Skin epidermis (tissue), 12 donors: ENCODE data around the gene FHIP1A.

ENCODE experiments used
- H3K27ac ChIP-seq, 21 experiments: fragments of 200-600 bp; sonication (generic) in 11 of 21; one replicate each; pipeline ENCODE4 v1.5.0; 2020; ENCODE audit warnings: mild to moderate bottlenecking in 3 of 21, inconsistent platforms in 2 of 21, moderate library complexity in 2 of 21
- H3K4me3 ChIP-seq, 7 experiments: fragments of 200-600 bp; sonication (generic) in 2 of 7; one replicate each; pipeline ENCODE4 v1.5.0; 2020; ENCODE audit warnings: inconsistent platforms in 2 of 7, mild to moderate bottlenecking in 2 of 7, moderate library complexity in 1 of 7

FHIP1A gene

DNA sequence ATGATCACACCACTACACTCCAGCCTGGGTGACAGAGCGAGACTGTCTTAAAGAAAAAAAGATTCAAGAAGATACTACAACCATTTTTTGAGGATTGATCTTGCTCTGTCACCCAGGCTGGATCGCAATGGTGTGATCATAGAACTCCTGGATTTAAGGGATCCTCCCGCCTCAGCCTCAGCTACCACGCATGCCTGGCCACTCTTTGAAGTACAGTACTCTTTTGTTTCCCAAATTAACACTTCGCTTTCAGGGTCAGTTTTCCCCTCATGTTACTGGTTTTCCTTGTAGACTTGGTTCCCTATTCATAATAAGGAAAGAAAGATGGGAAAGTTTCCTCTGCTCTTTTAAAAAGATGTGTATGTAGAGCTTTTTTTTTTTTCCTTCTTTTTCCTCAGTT lies 34.3 kb downstream of the FHIP1A start:
- no peak overlapping the region for H3K27ac ChIP-seq
- no peak overlapping the region for H3K4me3 ChIP-seq

DNA sequence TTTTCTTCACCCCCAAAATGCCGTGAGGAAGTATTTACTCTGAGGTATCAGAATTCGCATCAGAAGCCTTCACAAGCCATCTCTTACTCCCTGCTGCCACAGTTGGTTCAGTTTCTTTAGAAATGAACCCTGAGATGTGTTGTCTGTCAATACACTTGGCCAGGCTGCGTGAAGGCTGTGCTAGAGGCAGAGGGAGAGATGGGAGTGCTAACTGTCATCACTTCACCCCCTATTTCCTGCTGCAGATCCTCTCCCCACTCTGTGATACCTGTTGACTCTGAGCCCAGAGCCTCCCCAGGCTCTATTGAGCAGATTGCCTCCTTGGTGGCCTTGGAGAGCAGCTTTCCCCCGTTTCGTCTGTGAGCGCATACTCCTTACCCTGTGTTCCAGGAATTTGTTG lies 34.8 kb downstream of the FHIP1A start:
- Histone ChIP-seq H3K4me3 (no peak overlapping the region), H3K27ac (no peak overlapping the region)

DNA sequence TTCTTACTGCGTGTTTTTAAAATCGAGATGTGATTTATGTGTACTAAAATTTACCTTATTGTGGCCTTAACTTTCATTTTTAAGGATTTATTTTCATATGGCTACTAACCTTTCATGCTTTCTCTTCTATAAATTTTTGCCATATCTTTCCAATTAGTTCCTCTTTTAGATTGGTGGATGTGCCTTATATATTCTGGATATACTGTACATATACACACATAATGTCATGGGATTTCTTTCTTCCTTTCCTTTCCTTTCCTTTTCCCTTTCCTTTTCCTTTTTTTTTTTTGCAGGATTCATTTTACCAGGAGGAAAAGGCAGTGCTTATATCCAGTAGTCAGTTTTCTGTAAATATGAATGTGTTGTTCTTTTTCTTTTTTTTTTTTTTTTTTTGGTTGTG lies 37.2 kb downstream of the FHIP1A start:
- H3K4me3 ChIP-seq = no peak overlapping the region
- no peak overlapping the region for H3K27ac ChIP-seq

DNA sequence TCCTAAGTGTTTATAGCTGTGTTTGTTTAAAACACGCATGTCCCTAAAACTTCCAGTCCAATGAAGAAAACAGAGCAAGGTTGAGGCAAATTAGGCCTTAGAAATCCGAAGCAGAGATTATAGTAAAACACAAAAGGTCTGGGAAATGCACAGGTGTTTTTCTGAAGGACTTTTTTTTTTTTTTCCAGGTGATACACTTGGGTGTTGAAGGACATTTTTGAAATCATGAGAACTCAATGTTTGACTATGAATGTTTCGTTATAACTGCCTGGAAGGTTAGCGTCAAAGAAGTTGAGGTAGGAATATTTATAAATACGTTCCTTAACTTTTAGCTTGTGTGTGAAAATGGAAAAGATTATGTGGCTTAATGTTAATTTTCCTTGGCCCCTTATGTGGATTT lies 45.5 kb downstream of the FHIP1A start:
- Histone ChIP-seq H3K27ac (no peak overlapping the region), H3K4me3 (no peak overlapping the region)

GRCh38 chr4:151455212-151455611 lies 46.2 kb downstream of the FHIP1A start:
- Histone ChIP-seq H3K27ac (no peak overlapping the region), H3K4me3 (no peak overlapping the region)

DNA sequence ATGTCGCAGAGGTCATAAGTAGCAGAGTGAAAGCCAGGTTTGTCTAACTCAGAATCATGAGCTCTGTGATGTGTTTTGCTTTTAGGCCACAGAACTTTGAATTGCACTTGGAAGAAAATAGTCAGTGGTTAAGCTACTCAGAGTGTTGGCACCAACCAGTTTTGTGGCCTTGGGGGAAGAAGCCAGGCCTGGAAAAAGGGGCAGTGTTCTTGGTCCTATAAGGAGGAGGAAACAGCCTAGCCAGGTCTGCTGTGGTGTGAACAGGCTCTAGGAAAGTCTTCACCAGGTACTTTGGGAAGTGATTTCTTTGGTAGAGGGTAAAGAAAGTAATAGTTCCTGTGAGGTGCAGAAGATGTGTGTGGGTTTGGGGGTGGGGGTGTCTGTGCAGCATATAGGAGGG lies 49.2 kb downstream of the FHIP1A start:
- Histone ChIP-seq H3K4me3 (no peak overlapping the region), H3K27ac (peak overlapping the region in 2 of 21 experiments; percentile 10 to 37)
